Fibroblast of skin of left quadriceps (primary cell): ENCODE measurements around the gene CYP27A1.
A peak's percentile ranks its signal among the peaks of the same experiment; 100 is the strongest.

Source experiments
- DNase-seq, 2 experiments: peaks; one replicate each; pipeline ENCODE4 v3.0.0-alpha.2; 2013; ENCODE audit warnings: low read depth in 2 of 2

CYP27A1 gene

GRCh38 chr2:218858671-218859555, 77.0 kb downstream of the CYP27A1 start:
- DNase-seq: no peak

DNA sequence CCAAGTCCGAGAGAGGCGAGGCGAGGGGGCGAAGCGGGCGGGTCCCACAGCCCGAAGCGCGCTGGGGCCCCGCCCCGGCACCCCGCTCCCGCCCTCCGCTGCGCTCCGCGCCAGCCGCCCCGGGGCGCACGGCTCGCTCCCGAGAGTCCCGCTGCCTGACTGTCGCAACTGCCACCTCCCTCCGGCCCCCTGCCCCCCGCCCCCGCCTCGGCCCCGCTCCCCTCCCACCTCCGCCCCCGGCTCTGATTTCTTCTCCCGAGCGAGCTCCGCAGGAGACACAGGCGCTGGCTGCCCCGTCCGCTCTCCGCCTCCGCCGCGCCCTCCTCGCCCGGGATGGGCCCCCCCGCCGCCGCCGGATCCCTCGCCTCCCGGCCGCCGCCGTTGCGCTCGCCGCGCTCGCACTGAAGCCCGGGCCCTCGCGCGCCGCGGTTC, 77.6 kb downstream of the CYP27A1 start, which contains the start of gene WNT6:
Gene WNT6 (plus strand): TSS at position 250 of the 432 bp plus-strand sequence. CDS start 233 bp downstream, outside the sequence.
- DNase-seq: no peak

- no peak for DNase-seq
These were observed 78.3 kb downstream of the CYP27A1 start for GRCh38 chr2:218859988-218860831.

DNA sequence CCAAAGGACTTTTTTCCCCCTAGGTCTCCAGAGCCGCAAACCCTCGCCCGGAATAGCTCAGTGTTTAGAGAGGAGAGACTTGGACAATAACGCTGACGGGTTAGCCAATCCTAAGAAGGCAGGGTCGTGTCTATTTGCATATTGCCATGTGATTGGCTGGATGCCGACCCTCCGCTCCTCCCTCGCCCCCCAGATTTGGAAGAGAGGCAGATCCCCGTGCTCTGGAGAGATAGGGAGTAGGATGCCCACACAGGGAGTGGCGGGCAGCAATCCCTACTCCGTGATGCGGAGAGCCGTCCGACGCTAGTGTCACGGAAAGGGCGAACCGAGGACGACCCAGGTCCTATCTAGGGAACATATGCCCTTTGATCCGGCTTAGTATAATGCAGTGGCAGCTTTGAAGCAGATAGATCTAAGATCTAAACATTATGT, 79.0 kb downstream of the CYP27A1 start:
- DNase-seq: peak; percentile 59 to 60

DNA sequence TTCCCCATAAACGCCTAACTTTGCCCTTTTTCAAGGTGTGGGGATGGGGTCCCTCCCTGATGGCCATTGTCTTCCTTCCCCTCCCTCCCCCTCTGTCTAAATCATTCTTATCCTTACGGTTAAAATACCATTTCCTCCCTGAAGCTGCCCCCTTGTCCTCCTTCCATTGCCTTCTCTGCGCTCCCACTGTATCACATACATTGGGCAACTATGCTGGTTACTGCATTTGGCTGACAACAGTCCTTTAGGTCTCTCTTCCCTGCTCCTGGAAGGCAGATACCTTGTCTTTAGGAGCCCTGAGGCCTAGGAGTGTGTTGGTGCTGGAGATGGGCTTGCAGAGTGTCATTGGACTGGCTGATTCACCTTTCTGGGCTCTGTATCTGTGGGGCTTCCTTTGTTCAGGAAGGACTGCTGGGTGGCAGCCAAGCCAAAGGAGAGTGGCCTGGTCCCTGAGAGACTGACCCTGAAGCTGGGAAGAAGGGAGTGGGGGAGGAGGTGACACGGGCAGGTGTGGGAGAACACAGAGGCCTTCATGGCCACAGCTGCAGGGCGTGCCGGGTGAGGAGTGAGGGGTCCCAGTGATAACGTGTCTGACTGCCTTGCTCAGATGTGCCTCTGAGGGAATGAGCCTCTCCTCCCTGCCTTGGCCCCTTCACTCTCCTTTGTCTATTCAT, 79.8 kb downstream of the CYP27A1 start:
- DNase-seq: no peak

DNA sequence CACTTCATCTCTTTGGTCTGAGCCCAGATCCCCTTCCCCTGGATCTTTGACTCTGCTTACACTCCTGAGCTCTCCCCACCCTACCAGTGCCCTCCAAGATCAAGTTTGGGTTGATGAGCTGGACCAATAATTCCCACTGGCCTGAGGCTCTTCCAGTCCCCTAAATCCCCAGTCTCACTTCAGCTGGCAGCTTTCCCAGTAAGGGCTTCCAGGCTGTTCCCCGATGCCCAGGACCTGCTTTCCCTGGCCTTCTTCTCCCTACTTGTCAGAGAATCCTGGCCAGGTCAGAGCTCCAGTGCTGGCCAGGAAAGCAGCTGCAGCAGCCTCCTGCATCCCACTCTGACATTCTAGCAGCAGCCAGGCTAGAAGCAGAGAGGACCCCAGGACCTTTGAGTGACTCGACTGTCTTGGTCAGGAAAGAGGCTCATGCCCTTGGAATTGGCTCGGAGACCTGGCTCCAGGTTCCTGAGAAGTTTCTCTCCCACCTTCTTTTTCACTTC, 81.1 kb downstream of the CYP27A1 start:
- no peak for DNase-seq
